CD4-positive, alpha-beta T cell treated with Interleukin-15 for 1 hour (primary cell): ENCODE data around the gene ABHD11.
"Not testable (repeated sequence)": the region's sequence is repeated elsewhere in the genome, so short reads cannot be mapped to it uniquely, and the experiment has no call there.

ENCODE experiments used
- DNase-seq: peaks from one replicate; pipeline ENCODE4 v3.0.0-alpha.2; 2020

ABHD11 gene

GRCh38 chr7:73742753-73743641, 4.4 kb upstream of the ABHD11 start:
- DNase-seq = peak; percentile 45

GRCh38 chr7:73742338-73742752, 3.7 kb upstream of the ABHD11 start:
- DNase-seq = no peak

GRCh38 chr7:73741600-73741999, 3.0 kb upstream of the ABHD11 start:
- no peak for DNase-seq

- DNase-seq = no peak
Observed at GRCh38 chr7:73740771-73741170, 2.2 kb upstream of the ABHD11 start.

- DNase-seq = no peak
Observed at GRCh38 chr7:73740212-73740611, 1.6 kb upstream of the ABHD11 start.

GRCh38 chr7:73739387-73739767, 775 bp upstream of the ABHD11 start:
- no peak for DNase-seq

- DNase-seq = peak; percentile 58
Observed at GRCh38 chr7:73738220-73738611, 386 bp downstream of the ABHD11 start.

- DNase-seq = no peak
Observed at GRCh38 chr7:73737491-73738219, 947 bp downstream of the ABHD11 start.

GRCh38 chr7:73736885-73737284, 1.7 kb downstream of the ABHD11 start:
- no peak for DNase-seq

- DNase-seq = no peak
Observed at GRCh38 chr7:73735528-73735905, 3.1 kb downstream of the ABHD11 start.

- DNase-seq = peak; percentile 83
Observed at GRCh38 chr7:73734619-73735527, 3.7 kb downstream of the ABHD11 start.

GRCh38 chr7:73732397-73732796, 6.2 kb downstream of the ABHD11 start:
- no peak for DNase-seq

GRCh38 chr7:73730485-73730884, 8.1 kb downstream of the ABHD11 start:
- DNase-seq = no peak

GRCh38 chr7:73728551-73728950, 10.1 kb downstream of the ABHD11 start:
- DNase-seq = no peak

- no peak for DNase-seq
Observed at GRCh38 chr7:73727952-73728351, 10.7 kb downstream of the ABHD11 start.

GRCh38 chr7:73726083-73726466, 12.5 kb downstream of the ABHD11 start:
- no peak for DNase-seq

- no peak for DNase-seq
Observed at GRCh38 chr7:73723813-73724212, 14.8 kb downstream of the ABHD11 start.

GRCh38 chr7:73722785-73723184, 15.8 kb downstream of the ABHD11 start:
- DNase-seq = no peak

GRCh38 chr7:73722182-73722581, 16.4 kb downstream of the ABHD11 start:
- not testable (repeated sequence) for DNase-seq

- DNase-seq = no peak
Observed at GRCh38 chr7:73721377-73721817, 17.2 kb downstream of the ABHD11 start.

GRCh38 chr7:73720443-73720842, 18.2 kb downstream of the ABHD11 start:
- not testable (repeated sequence) for DNase-seq

GRCh38 chr7:73719806-73720169, 18.8 kb downstream of the ABHD11 start:
- no peak for DNase-seq
